B cell (primary cell): ENCODE measurements around the gene MORN1. TPM values are rescaled to one million over a fixed set of nuclear protein-coding genes. Genes with fewer than 3 reads are reported as not detected.

Experiments
- ATAC-seq: fragments of 200-7000 bp; cut with Tn5 transposase; one replicate; pipeline ENCODE4 v1.10.0; 2021; ENCODE audit warnings: low read depth, mild to moderate bottlenecking, moderate number of reproducible peaks, moderate library complexity
- CTCF ChIA-PET: fragments of 350-600 bp; sonication (Branson Sonifier 250); formaldehyde crosslinking; loops from one replicate; lab custom pipeline; 2021; ENCODE audit warnings: antibody characterized with exemption, inconsistent platforms; lab: Charles Lee
- POLR2A ChIA-PET: fragments of 350-600 bp; sonication (Branson Sonifier 250); formaldehyde crosslinking; loops from one replicate; lab custom pipeline; 2021; ENCODE audit warnings: antibody characterized with exemption; lab: Charles Lee
- DNase-seq: peaks from one replicate; pipeline ENCODE4 v3.0.0; 2013
- H2AFZ ChIP-seq: 2 replicates; pipeline ENCODE4 v1.6.1; 2012; ENCODE audit warnings: mild to moderate bottlenecking, low read depth, low read length; ENCODE audit not compliant: insufficient read depth, poor library complexity, severe bottlenecking
- H3K27ac ChIP-seq, 2 donors: 1 replicate in 1 of 2; 2 replicates in 1 of 2; pipeline ENCODE4 v1.5.1; 2012 to 2013; ENCODE audit warnings: low read length in 2 of 2, mild to moderate bottlenecking in 2 of 2, moderate library complexity in 1 of 2
- H3K27me3 ChIP-seq, 4 experiments: fragments of 200-600 bp in 1 of 4; sonication (generic) in 1 of 4; replicated peaks in 1 of 4; 1 replicate in 2 of 4; 2 replicates in 2 of 4; pipeline versions ENCODE4 v1.6.1 to v1.7.0; 2013 to 2016; ENCODE audit warnings: low read length in 3 of 4, mild to moderate bottlenecking in 2 of 4, mixed read lengths in 1 of 4, moderate library complexity in 1 of 4; ENCODE audit not compliant: insufficient read depth in 4 of 4, control insufficient read depth in 3 of 4; ENCODE audit errors: control extremely low read depth in 1 of 4
- H3K36me3 ChIP-seq, 2 experiments: replicated peaks in 1 of 2; 1 replicate in 1 of 2; 2 replicates in 1 of 2; pipeline versions ENCODE4 v1.6.1 to v1.7.1; 2013; ENCODE audit warnings: low read length in 1 of 2; ENCODE audit not compliant: insufficient read depth in 2 of 2, control insufficient read depth in 1 of 2; ENCODE audit errors: control extremely low read depth in 1 of 2, extremely low read depth in 1 of 2
- H3K4me1 ChIP-seq, 2 donors: fragments of 200-600 bp in 1 of 2; sonication (generic) in 1 of 2; 1 replicate in 1 of 2; 2 replicates in 1 of 2; pipeline versions ENCODE4 v1.5.1 to v1.6.1; 2013 to 2017; ENCODE audit warnings: low read length in 2 of 2; ENCODE audit not compliant: control insufficient read depth in 2 of 2, insufficient read depth in 2 of 2
- H3K4me2 ChIP-seq: replicated peaks from 2 replicates; pipeline ENCODE3; 2012; ENCODE audit warnings: mild to moderate bottlenecking, low read depth, low read length; ENCODE audit not compliant: poor library complexity, severe bottlenecking
- H3K4me3 ChIP-seq, 5 experiments: fragments of 200-600 bp in 1 of 5; sonication (generic) in 1 of 5; 1 replicate in 3 of 5; 2 replicates in 2 of 5; pipeline versions ENCODE4 v1.5.1 to v1.7.0; 2011 to 2016; ENCODE audit warnings: low read length in 4 of 5, mild to moderate bottlenecking in 4 of 5, low read depth in 2 of 5, control low read depth in 1 of 5, moderate library complexity in 1 of 5; ENCODE audit not compliant: insufficient read depth in 1 of 5; ENCODE audit errors: control extremely low read depth in 1 of 5, extremely low read depth in 1 of 5
- H3K79me2 ChIP-seq: fragments of 200-600 bp; sonication (generic); one replicate; pipeline ENCODE4 v1.6.0; 2016; ENCODE audit warnings: low read length; ENCODE audit not compliant: control insufficient read depth, insufficient read depth
- H3K9ac ChIP-seq: fragments of 200-600 bp; sonication (generic); 2 replicates; pipeline ENCODE4 v1.6.1; 2017; ENCODE audit warnings: mild to moderate bottlenecking, low read length, moderate library complexity
- H3K9me3 ChIP-seq, 3 donors: one replicate each; pipeline versions ENCODE4 v1.6.1 to v1.7.1; 2013; ENCODE audit warnings: low read length in 2 of 3; ENCODE audit not compliant: control insufficient read depth in 2 of 3, insufficient read depth in 1 of 3; ENCODE audit errors: control extremely low read depth in 1 of 3
- H4K20me1 ChIP-seq: 2 replicates; pipeline ENCODE4 v1.6.0; 2012; ENCODE audit warnings: mild to moderate bottlenecking, low read length; ENCODE audit not compliant: insufficient read depth, control insufficient read depth, poor library complexity, severe bottlenecking
- H3K27ac Mint-ChIP-seq: one replicate; pipeline ENCODE4 v1.8.0; 2021; ENCODE audit warnings: mixed read lengths
- H3K27me3 Mint-ChIP-seq: one replicate; pipeline ENCODE4 v1.8.0; 2021; ENCODE audit warnings: mixed read lengths
- H3K4me1 Mint-ChIP-seq: one replicate; pipeline ENCODE4 v1.8.0; 2021; ENCODE audit warnings: mixed read lengths
- H3K4me3 Mint-ChIP-seq: one replicate; pipeline ENCODE4 v1.8.0; 2021; ENCODE audit warnings: mixed read lengths
- H3K9me3 Mint-ChIP-seq: one replicate; pipeline ENCODE4 v1.8.0; 2022; ENCODE audit warnings: mixed read lengths; ENCODE audit not compliant: insufficient read depth
- CTCF ChIP-seq: fragments of 200-600 bp; IDR thresholded peaks from one replicate; pipeline ENCODE4 v1.8.0; 2022; ENCODE audit warnings: antibody characterized with exemption, mild to moderate bottlenecking
- EZH2 ChIP-seq: IDR thresholded peaks from 2 replicates; pipeline ENCODE4 v1.6.1; 2012; ENCODE audit warnings: borderline replicate concordance, low read depth, mild to moderate bottlenecking, moderate library complexity, low read length; ENCODE audit not compliant: insufficient read depth, poor library complexity, severe bottlenecking
- WGBS: methylation state at CpG from one replicate; pipeline ENCODE4 v1.1.5; 2013; ENCODE audit warnings: missing lambda C conversion rate; ENCODE audit not compliant: insufficient coverage; 5-methylcytosine and 5-hydroxymethylcytosine counted together
- intact Hi-C: fragments of 100-400 bp; cut with micrococcal nuclease; formaldehyde crosslinking; loops from one replicate; pipeline ENCODE4 v1.10.0; 2022
- polyA plus RNA-seq: library from polyadenylated mRNA; depleted of rRNA; stranded (reverse); fragments of >200 nt; gene quantifications from 2 replicates; pipeline ENCODE4 v1.2.3, GENCODE V29; 2012
- total RNA-seq, 2 donors: library from RNA; stranded (reverse); fragments of 120-200 nt in 1 of 2; gene quantifications; 1 replicate in 1 of 2; 2 replicates in 1 of 2; pipeline versions ENCODE4 v1.2.3 to v1.2.4, GENCODE V29; 2013 to 2022

The MORN1 gene
- total and polyA plus RNA-seq, 2 donors (not counting 1 experiment from before 2014, with no cell fraction given) = 10.2 to 32.6 TPM

GRCh38 chr1:2355373-2356261 lies 35.7 kb downstream of the MORN1 start:
- no peaks in the 10 kb centered on the region for H3K79me2 ChIP-seq
- ATAC-seq = no peak
- no peak overlapping the region for H2AFZ ChIP-seq
- H3K27ac ChIP-seq = no peak overlapping the region
- ChIA-PET POLR2A (no interaction called here), CTCF (interaction anchor here (1.3 kb wide), 1 partner anchor 44 kb away, joined by 3 read pairs; no protein-coding TSS in a partner anchor)
- no peak overlapping the region for H3K27ac Mint-ChIP-seq
- H3K4me1 ChIP-seq = no peaks in the 10 kb centered on the region
- no peak overlapping the region for H3K4me3 ChIP-seq
- peaks cover 0 to 2% (median 0%) of the 10 kb centered on the region in 3 donors for H3K9me3 ChIP-seq
- TF ChIP-seq CTCF (no peak), EZH2 (no peak)
- H3K4me3 Mint-ChIP-seq = no peak overlapping the region
- H3K27me3 ChIP-seq = no peaks in the 10 kb centered on the region
- H3K27me3 Mint-ChIP-seq = no peaks in the 10 kb centered on the region
- no peak for DNase-seq
- H3K36me3 ChIP-seq = no peaks in the 10 kb centered on the region
- no peak overlapping the region for H3K4me2 ChIP-seq
- WGBS = 88% methylated on average over 28 of the region's 28 CpGs
- intact Hi-C loops = no loop called here
- no peaks in the 10 kb centered on the region for H4K20me1 ChIP-seq
- H3K9ac ChIP-seq = no peak overlapping the region
- H3K9me3 Mint-ChIP-seq = no peaks in the 10 kb centered on the region
- no peaks in the 10 kb centered on the region for H3K4me1 Mint-ChIP-seq
